Hematopoietic multipotent progenitor cell treated with erythropoietin and hydrocortisone succinate and interleukin-3 and kit ligand, for 15 days (in vitro differentiated cells): ENCODE data around the gene TEX48.
A peak's percentile ranks its signal among the peaks of the same experiment; 100 is the strongest.

Experiments used
- DNase-seq: peaks from one replicate; pipeline ENCODE4 v3.0.0-alpha.2; 2015; ENCODE audit warnings: low spot score

TEX48 gene

DNA sequence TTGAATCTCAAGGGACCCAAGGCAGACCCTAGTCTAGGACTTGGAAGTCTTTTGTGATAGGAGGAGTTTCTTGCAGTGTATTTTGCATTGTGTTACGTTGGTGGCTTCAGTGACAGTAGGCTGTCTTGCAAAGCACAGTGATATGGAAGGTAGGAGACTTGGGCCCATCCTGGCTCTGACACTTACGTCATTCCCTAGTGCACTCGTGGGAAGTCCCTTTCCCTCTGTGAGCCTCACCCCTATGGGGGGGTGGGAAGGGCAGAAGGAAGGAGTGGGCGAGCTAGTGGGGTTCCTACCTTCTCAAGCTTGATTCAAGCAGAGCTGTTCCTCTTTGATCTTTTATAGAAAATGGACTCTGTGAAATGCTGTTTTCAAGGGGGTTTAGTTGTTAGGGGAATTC, 15.1 kb downstream of the TEX48 start:
- no peak for DNase-seq

- no peak for DNase-seq
These were observed 15.6 kb downstream of the TEX48 start for GRCh38 chr9:114666401-114666800.

GRCh38 chr9:114664181-114664580, 17.8 kb downstream of the TEX48 start:
- no peak for DNase-seq

GRCh38 chr9:114662081-114662989, 19.7 kb downstream of the TEX48 start:
- DNase-seq = peak; percentile 56

- DNase-seq = no peak
These were observed 24.3 kb downstream of the TEX48 start, which contains the start of gene TEX53 for GRCh38 chr9:114657705-114658104. Gene TEX53 (minus strand): TSS chr9:114657805. CDS start chr9:114657774, 31 bp downstream.

DNA sequence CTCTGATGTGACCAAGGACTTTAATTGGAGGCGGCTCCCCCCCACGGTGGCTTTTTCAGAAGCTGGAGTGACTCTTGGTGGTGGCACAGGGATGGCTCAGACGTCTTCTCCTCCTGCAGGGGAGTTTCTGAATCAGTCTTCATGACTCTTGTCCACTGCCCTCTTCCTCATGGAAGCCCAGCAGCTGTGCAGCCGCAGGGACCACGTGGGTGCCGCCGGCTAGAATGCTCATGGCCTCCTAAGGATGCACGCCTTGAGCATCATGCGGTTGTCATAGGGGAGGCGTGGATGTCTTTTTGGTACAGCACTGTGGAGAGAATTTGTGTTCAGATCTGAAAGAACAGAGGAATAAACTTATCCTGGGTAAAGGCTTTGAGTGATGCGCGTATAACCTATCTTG, 25.7 kb downstream of the TEX48 start:
- no peak for DNase-seq

- no peak for DNase-seq
These were observed 26.3 kb downstream of the TEX48 start for GRCh38 chr9:114655689-114656088.

GRCh38 chr9:114653556-114654159, 28.3 kb downstream of the TEX48 start:
- DNase-seq = peak; percentile 65

GRCh38 chr9:114652776-114653555, 29.0 kb downstream of the TEX48 start:
- DNase-seq = no peak

DNA sequence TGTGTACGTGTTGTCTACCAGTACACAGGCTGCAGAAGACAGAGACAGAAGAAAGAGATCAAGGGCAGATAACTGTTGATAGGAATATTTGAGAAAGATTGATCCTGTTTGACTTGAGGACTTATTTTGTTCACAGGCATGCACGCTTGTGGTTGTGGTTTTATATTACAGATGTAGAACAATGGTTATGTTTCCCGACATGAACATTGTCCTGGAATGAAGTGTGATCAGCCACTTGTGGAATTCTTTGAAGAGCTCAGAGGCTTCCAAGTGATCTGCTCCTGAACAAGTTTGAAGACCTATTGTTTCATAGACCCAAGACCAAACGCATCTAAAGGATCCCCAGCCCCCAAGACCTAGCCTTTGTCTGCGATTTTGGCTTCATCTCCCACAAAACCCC, 38.1 kb downstream of the TEX48 start:
- DNase-seq = no peak

- no peak for DNase-seq
These were observed 39.0 kb downstream of the TEX48 start for GRCh38 chr9:114643001-114643400.

DNA sequence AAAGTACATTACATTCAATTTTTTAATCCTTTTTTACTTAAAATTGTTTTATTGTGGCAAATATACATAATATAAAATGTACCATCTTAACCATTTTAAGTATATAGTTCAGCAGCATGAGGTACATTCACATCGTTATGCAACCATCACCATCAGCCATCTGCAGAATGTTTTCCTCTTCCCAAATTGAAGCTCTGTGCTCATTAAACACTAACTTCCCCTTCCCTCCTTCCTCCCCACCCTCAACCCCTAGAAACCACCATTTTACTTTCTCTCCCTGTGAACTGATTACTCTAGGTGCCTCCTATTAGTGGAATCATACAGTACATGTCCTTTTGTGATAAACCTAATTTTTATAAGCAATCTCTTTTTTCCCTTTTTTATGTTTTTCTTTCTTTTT, 40.0 kb downstream of the TEX48 start:
- no peak for DNase-seq

DNA sequence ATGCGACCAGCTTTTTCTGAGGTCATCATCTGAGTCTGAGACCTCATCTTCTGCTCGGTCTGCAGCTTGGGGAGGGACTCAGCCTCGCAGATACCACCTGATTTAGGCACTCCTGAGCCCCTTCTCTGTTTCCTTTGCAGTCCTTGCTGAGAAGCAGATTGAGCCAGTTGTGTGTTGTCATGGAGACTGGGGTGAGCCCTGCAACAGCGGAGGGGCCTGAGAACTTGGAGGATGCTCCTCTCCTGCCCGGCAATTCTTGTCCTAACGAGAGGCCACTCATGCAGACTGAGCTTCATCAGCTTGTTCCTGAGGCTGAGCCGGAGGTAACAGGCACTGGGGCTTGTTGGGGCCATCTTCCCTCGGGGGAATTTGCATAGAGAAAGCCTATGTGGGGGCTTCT, 43.6 kb downstream of the TEX48 start:
- DNase-seq = no peak

DNA sequence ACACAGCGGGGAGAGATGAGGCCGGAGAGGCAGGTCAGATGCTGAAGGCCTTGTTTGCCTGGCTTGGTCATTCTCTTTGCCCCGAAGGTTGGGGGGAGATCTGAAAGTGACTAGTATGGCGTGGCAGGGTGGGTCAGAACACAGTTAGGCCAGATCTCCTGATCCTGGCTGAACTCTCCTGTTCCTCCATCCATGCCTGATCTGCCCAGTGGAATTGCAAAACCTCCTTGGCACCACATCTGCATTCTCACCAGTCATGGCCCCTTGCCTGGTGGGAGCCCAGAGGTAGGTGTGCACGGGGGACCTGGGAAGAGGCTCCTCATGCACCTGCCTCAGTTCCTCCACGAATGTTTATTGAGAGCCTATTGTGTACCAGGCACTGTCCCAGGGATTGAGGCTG, 47.6 kb downstream of the TEX48 start:
- DNase-seq = no peak

GRCh38 chr9:114633438-114634089, 48.4 kb downstream of the TEX48 start:
- DNase-seq = no peak

- no peak for DNase-seq
These were observed 50.8 kb downstream of the TEX48 start for GRCh38 chr9:114631166-114631565.

GRCh38 chr9:114629563-114630090, 52.4 kb downstream of the TEX48 start:
- no peak for DNase-seq

GRCh38 chr9:114627553-114627952, 54.4 kb downstream of the TEX48 start:
- no peak for DNase-seq

DNA sequence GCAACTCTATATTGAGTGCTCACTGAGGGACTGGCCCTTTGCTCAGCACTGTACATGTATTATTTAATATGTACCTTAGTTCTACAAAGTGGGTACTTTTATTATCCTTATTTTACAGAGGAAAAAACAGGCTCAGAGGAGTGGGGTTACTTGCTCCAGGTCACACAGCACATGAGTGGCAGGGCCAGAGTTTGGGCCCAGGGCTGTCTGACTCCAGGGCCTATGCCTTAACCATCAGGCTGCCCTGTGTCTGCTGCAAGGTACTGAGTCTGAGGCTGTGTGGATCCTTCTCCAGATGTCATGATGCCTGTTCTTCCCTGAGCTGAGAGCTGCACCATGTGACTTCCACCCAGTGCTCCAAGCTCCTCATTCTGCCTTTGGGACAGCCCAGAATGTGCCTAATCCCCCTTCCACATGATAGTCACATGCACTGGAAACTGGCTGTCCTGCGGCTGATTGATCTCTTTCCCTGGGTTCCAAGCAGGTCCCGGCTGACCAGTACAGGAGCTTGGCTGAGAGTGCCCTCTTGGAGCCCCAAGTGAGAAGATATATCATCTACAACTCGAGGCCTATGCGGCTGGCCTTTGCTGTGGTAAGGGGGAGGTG, 55.5 kb downstream of the TEX48 start:
- DNase-seq = no peak

DNA sequence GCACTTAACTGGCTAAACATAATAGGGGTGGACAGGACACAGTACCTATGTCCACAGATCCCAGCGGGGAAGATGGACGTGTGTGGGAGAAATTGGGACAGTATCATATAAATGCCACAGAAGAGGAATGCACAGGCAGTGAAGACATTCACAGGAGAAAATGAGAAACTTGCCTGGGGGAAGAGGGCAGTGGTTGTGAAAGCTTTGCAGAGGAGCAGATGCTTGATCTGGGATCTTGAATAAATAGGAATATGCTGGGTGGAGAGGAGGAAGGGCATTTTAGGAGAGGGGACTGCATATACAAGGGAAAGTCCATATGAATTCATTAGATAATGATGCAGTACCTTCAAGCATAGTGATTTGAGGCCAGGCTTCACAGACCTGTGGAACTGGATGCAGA, 57.3 kb downstream of the TEX48 start:
- no peak for DNase-seq

- DNase-seq = no peak
These were observed 59.9 kb downstream of the TEX48 start for GRCh38 chr9:114621975-114622609.
